Cortex of kidney (tissue), 1 donor: ENCODE measurements around the gene INPP5A.

Source experiments
- DNase-seq: peaks from one replicate; lab custom pipeline; 2025; lab: John Stamatoyannopoulos, UW

INPP5A gene

GRCh38 chr10:132579027-132579859 is 41.7 kb downstream of the INPP5A start:
- no peak for DNase-seq

- no peak for DNase-seq
Measured at GRCh38 chr10:132580143-132580542, 42.6 kb downstream of the INPP5A start.

GRCh38 chr10:132580617-132581016 is 43.0 kb downstream of the INPP5A start:
- no peak for DNase-seq

GRCh38 chr10:132582137-132582536 is 44.5 kb downstream of the INPP5A start:
- no peak for DNase-seq

GRCh38 chr10:132582771-132583170 is 45.2 kb downstream of the INPP5A start:
- DNase-seq = no peak

- DNase-seq = no peak
Measured at GRCh38 chr10:132583456-132583855, 45.9 kb downstream of the INPP5A start.

- no peak for DNase-seq
Measured at GRCh38 chr10:132584081-132584480, 46.5 kb downstream of the INPP5A start.

GRCh38 chr10:132585732-132586722 is 48.4 kb downstream of the INPP5A start:
- no peak for DNase-seq

GRCh38 chr10:132586739-132587138 is 49.2 kb downstream of the INPP5A start:
- no peak for DNase-seq

- DNase-seq = no peak
Measured at GRCh38 chr10:132587175-132587574, 49.6 kb downstream of the INPP5A start.

GRCh38 chr10:132588301-132589013 is 50.9 kb downstream of the INPP5A start:
- no peak for DNase-seq

- DNase-seq = no peak
Measured at GRCh38 chr10:132589015-132589414, 51.4 kb downstream of the INPP5A start.

GRCh38 chr10:132589681-132590080 is 52.1 kb downstream of the INPP5A start:
- no peak for DNase-seq

- no peak for DNase-seq
Measured at GRCh38 chr10:132590094-132590751, 52.6 kb downstream of the INPP5A start.

GRCh38 chr10:132590752-132591121 is 53.1 kb downstream of the INPP5A start:
- DNase-seq = no peak

- DNase-seq = no peak
Measured at GRCh38 chr10:132591166-132591971, 53.8 kb downstream of the INPP5A start.

GRCh38 chr10:132592790-132593383 is 55.3 kb downstream of the INPP5A start:
- DNase-seq = no peak

- no peak for DNase-seq
Measured at GRCh38 chr10:132593389-132593788, 55.8 kb downstream of the INPP5A start.

- DNase-seq = no peak
Measured at GRCh38 chr10:132593900-132594876, 56.6 kb downstream of the INPP5A start.
